HG02610 (cell line): ENCODE measurements around the gene TNFAIP8L3.

Experiments
- ATAC-seq: cut with Tn5 transposase; IDR thresholded peaks from one replicate; pipeline ENCODE4 v1.9.1; 2021; ENCODE audit warnings: mild to moderate bottlenecking, moderate library complexity; ENCODE audit not compliant: unreplicated experiment

The TNFAIP8L3 gene

DNA sequence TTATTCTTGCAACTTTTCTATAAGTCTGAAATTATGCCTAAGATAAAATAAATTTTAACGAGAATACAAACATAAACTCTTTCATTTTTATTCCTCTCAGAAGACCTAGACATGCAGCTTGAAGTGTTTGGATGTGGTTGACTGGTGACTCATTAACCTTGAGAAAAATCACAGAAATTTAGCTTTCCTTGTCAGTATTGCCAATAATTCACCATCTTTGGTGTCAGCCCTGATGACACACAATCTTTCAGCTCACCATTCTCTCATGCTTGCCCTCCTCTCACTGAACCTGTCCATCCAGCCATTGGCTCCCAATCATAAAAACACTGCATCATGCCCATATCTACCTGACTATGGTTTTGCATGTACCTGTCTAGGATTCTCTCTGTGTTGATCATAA lies 22.6 kb upstream of the TNFAIP8L3 start:
- no peak for ATAC-seq

GRCh38 chr15:51114437-51115119 lies 19.9 kb upstream of the TNFAIP8L3 start:
- no peak for ATAC-seq

DNA sequence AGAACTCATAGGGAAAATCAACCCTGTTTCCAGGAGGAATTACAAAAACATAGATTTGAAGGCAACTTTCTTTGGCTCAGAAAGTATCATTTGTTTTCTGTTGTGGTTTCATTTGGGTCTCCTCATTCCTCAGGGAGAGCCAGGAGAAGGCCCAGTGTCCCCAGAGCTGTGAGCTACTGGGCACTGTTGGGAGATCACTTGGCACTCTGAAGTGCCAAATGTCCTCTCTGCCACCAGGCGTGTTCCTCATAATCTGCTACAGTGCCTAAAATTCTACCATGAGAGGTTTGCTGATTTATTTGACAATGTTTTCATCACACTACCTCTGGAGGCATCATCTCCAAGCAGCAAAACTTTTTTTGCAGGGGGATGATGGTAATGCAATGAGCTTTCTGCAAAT lies 17.4 kb upstream of the TNFAIP8L3 start:
- ATAC-seq, result no peak

GRCh38 chr15:51111061-51111460 lies 16.4 kb upstream of the TNFAIP8L3 start:
- no peak for ATAC-seq

DNA sequence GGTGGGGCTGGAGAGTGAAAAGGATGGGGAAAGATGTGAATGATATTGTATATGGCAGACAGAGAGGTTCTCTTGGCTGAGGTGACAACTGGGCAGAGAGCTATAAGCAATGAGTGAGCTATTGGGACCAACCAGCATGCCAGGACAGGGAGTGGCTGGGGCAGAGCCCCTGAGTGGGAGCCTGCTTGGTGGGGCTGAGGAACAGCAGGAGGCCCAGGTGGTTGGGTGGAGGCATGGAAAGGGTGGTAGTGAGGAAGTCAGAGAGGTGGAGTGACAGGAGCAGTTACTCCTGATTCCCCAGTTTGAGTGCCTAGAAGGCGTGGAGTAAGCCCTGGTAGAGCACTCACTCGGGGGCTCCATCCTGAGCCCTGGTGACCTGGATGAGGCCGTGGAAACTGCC lies 15.5 kb upstream of the TNFAIP8L3 start:
- no peak for ATAC-seq

- ATAC-seq, result no peak
Measured at GRCh38 chr15:51108933-51109550, 14.3 kb upstream of the TNFAIP8L3 start.

GRCh38 chr15:51107612-51108011 lies 12.9 kb upstream of the TNFAIP8L3 start:
- ATAC-seq, result no peak

DNA sequence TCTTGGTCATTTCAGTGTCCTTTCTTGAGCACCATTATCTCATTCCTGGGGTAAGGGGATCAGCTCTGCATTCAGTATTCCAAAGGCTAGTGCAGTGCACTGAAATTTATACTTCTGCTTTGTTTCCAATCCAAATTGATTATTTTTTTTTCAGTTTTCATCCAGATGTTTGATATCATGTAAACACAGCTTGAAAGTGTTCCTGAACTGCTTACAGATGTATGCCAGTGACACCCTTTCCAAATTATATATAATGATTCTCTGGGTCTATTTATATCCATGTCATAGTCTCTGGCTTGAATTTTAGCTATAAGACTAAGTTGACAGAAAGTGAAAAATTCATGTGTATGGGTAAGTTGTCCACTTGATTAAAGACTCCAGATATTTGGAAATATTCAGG lies 11.8 kb upstream of the TNFAIP8L3 start:
- ATAC-seq, result no peak

DNA sequence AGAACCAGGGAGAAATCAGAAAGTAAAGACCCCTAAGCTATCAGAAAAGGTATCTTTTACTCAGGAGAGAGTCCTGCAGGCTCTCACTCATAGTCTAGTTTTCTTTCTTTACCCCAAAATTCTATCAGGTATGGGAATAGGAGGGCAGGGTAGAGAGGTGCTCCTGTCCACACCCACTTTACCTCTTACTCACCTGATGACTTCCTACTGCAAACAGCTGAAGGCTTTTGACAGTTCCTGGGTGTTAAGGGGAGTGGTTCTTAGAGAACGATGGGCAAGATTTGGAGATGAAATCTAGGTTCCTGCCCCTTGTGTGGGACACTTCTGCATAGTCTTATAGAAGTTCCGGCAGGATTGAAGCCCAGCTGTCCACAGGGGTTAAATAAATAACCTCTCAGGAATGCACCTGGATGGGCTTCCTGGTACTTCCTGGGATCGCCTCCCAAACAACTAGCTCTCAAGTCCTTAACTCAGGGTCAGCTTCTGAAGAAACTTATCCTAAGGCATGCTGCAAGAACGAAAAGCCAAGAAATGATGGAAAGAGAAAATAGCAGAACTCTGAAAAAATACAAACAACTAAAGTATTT lies 10.8 kb upstream of the TNFAIP8L3 start:
- ATAC-seq, result no peak

DNA sequence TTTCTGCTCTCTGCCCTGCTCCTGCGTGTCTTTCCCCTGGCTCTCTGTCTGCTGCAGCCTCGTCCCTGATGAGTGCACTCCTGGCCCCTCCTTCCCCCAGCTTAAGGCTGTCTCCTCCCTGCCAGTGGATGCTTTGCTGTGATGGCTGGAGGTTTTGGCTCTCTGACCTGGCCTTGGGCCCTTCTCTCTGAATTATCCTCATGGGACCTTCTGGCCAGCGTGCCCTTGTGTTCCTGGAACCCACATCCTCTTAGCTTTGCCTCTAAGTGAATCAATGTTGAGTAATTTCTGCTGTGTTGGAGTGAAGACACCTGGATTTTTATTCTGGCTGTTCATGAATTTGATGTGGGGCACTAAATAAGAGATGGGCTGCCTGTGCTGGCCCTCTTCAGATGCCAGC lies 9.8 kb upstream of the TNFAIP8L3 start:
- no peak for ATAC-seq

DNA sequence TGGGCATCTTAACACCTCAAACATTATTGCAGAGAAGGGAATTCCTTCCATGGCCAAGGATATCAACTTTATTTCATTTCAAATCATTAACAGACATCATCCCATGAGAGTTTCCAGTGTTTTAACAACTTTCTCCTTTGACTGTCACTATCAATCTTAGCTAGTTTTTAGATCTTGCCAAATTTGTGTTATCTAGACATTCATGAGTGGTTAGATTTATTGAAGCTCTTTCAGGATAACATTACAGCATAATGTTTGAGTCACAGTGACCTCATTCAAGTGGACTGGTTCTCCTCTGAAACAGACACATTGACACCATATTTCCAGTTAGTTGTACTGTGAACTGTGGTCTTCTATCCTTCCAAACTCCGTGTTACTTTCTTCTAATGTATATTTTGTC lies 8.6 kb upstream of the TNFAIP8L3 start:
- no peak for ATAC-seq

DNA sequence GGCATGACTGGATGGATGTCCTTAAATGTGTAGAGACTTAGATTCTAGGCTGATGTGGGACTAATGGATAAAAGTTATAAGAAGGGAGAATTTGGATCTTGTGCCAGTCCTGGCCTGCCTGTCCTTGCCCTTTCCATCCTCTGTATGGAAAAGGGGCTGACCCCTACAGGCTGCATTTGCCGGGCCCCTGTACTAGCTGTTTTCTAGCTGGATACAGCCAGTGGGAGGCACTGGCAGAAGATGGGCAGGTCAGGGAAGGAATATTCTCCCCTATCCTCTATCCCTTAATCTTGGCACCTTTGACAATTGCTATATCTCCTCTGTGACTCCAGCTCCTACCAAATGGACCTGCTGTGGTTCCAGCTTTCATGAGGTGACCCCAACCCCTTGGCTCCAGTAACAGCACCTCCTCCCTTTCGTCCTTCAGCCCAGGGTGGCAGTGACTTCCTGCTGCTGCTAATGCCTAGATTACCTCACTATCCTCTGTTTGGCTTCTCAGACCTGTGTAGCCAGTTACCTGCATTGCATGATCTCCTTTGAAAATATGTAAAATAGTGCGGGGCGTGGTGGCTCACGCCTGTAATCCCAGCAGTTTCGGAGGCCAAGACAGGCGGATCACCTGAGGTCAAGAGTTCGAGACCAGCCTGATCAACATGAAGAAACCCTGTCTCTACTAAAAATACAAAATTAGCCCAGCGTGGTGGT lies 6.2 kb upstream of the TNFAIP8L3 start:
- ATAC-seq, result no peak

GRCh38 chr15:51099185-51099584 lies 4.5 kb upstream of the TNFAIP8L3 start:
- ATAC-seq, result no peak

GRCh38 chr15:51098331-51098619 lies 3.6 kb upstream of the TNFAIP8L3 start:
- no peak for ATAC-seq

GRCh38 chr15:51097553-51098330 lies 3.0 kb upstream of the TNFAIP8L3 start:
- ATAC-seq, result no peak

- no peak for ATAC-seq
Measured at GRCh38 chr15:51096976-51097375, 2.3 kb upstream of the TNFAIP8L3 start.

- ATAC-seq, result no peak
Measured at GRCh38 chr15:51095681-51096331, 1.1 kb upstream of the TNFAIP8L3 start.

GRCh38 chr15:51093839-51094605 lies 684 bp downstream of the TNFAIP8L3 start:
- ATAC-seq, result no peak

DNA sequence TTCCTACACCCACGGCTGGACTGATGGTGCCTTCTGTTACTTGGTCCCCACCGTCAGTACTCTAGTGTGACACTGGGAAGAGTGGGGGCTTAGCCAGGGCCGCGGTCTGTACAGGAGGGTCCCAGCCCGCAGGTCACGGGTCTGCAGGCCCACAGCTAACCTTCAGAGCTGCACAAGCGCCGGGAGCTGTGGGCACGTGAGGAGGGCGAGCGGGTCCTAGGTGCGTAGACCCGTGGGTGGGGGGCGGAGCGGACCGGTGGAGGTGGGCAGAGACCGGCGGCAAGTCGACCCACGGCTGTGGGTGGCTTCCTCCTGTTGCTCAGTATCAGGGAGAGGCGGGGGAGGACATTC lies 1.2 kb downstream of the TNFAIP8L3 start:
- ATAC-seq, result no peak

DNA sequence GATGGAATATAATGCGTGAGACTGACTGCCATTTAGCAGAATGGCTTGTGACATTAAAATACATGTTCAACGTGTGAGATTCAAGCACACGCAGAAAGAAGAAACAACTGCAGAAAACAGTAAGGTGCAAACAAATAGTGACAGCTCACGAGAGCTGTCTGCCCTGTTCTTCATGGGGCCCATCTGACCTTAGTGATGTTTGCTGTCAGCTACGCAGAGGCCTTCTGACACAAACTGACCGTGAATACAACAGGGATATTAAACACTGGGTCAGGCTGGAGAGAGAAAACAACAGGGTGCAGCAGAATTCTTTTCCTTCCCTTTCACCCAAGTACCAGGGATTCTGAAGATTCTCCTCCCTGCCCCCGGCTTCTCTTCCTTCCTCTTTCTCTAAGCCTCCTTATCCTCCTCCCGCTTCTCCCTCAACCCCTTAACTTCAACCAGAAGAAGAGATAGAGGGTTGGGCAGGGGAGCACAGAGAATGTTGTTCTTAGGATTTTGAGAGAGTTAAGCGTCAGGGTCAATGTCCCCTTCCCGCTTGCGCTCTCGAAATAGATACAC lies 2.1 kb downstream of the TNFAIP8L3 start:
- ATAC-seq, result no peak
